GM21390 (cell line): ENCODE measurements around the gene RBM38.

Experiments used
- ATAC-seq: cut with Tn5 transposase; IDR thresholded peaks from one replicate; pipeline ENCODE4 v1.9.1; 2021; ENCODE audit not compliant: unreplicated experiment

The RBM38 gene

GRCh38 chr20:57448764-57449354, 57.7 kb downstream of the RBM38 start:
- no peak for ATAC-seq

- ATAC-seq, result no peak
Measured at GRCh38 chr20:57449398-57450354, 58.5 kb downstream of the RBM38 start.

GRCh38 chr20:57450419-57450818, 59.2 kb downstream of the RBM38 start:
- peak; percentile 86 for ATAC-seq

- peak; percentile 32 for ATAC-seq
Measured at GRCh38 chr20:57450931-57451330, 59.7 kb downstream of the RBM38 start.

GRCh38 chr20:57451431-57451794, 60.2 kb downstream of the RBM38 start:
- no peak for ATAC-seq

GRCh38 chr20:57451795-57452661, 60.8 kb downstream of the RBM38 start:
- no peak for ATAC-seq

- ATAC-seq, result no peak
Measured at GRCh38 chr20:57455386-57455785, 64.2 kb downstream of the RBM38 start.

GRCh38 chr20:57456116-57456515, 64.9 kb downstream of the RBM38 start:
- no peak for ATAC-seq

GRCh38 chr20:57457243-57458095, 66.3 kb downstream of the RBM38 start:
- ATAC-seq, result no peak

- ATAC-seq, result no peak
Measured at GRCh38 chr20:57458400-57459160, 67.4 kb downstream of the RBM38 start.
